Prostate gland (tissue), 2 donors: Measurements from ENCODE around the gene KRT6B.

ENCODE experiments used
- CTCF ChIP-seq, 4 experiments: fragments of 200-600 bp in 2 of 4; fragments of 450-650 bp in 2 of 4; sonication (generic) in 2 of 4; IDR thresholded peaks; 1 replicate in 3 of 4; 2 replicates in 1 of 4; pipeline ENCODE4 v1.5.1; 2016 to 2019; ENCODE audit warnings: antibody characterized with exemption in 4 of 4, mild to moderate bottlenecking in 2 of 4, moderate library complexity in 2 of 4
- POLR2A ChIP-seq: fragments of 450-650 bp; IDR thresholded peaks from one replicate; pipeline ENCODE4 v1.6.1; 2016; ENCODE audit warnings: antibody characterized with exemption, mild to moderate bottlenecking
- POLR2AphosphoS5 ChIP-seq: sonication (generic); formaldehyde crosslinking; IDR thresholded peaks from one replicate; pipeline ENCODE4 v1.6.1; 2017; ENCODE audit warnings: antibody characterized with exemption

GRCh38 chr12:52433501-52434080, 18.4 kb downstream of the KRT6B start:
- TF ChIP-seq POLR2AphosphoS5 (no peak), CTCF (IDR thresholded peaks at IDR 0.05) (no peak), POLR2A (no peak)
